Glomerular visceral epithelial cell (primary cell): Measurements from ENCODE around the gene PTPRN2.
"Not testable (repeated sequence)": the region's sequence is repeated elsewhere in the genome, so short reads cannot be mapped to it uniquely, and the experiment has no call there.

ENCODE experiments used
- DNase-seq: peaks from one replicate; pipeline ENCODE4 v3.0.0-alpha.2; 2016; ENCODE audit errors: extremely low spot score

The PTPRN2 gene

DNA sequence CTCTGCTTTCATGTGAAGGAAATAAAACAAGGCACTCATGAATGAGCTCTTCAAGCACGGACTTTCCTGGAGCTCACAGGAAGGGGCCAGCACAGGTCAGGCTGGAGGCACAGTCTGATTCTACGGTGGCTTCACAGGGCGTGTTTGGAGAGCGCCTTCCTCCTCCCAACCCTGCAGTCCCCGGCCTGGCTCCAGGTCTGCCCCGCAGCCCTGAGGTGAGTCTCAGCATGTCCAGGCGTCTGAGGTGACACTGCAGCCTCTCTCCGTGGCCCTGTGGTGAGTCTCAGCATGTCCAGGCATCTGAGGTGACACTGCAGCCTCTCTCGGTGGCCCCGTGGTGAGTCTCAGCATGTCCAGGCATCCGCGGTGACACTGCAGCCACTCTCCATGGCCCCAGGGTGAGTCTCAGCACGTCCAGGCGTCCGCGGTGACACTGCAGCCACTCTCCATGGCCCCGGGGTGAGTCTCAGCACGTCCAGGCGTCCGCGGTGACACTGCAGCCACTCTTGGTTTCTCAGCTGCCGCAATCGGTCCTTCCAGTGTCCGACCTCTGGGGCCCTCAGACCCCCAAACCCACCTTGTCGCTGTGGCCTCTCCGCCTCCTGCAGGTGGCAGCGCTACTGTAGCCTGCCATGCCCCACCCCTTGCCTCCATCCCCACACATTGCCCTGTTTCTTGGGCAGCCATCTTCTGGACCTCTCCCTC is 869.2 kb downstream of the PTPRN2 start:
- DNase-seq, result no peak

DNA sequence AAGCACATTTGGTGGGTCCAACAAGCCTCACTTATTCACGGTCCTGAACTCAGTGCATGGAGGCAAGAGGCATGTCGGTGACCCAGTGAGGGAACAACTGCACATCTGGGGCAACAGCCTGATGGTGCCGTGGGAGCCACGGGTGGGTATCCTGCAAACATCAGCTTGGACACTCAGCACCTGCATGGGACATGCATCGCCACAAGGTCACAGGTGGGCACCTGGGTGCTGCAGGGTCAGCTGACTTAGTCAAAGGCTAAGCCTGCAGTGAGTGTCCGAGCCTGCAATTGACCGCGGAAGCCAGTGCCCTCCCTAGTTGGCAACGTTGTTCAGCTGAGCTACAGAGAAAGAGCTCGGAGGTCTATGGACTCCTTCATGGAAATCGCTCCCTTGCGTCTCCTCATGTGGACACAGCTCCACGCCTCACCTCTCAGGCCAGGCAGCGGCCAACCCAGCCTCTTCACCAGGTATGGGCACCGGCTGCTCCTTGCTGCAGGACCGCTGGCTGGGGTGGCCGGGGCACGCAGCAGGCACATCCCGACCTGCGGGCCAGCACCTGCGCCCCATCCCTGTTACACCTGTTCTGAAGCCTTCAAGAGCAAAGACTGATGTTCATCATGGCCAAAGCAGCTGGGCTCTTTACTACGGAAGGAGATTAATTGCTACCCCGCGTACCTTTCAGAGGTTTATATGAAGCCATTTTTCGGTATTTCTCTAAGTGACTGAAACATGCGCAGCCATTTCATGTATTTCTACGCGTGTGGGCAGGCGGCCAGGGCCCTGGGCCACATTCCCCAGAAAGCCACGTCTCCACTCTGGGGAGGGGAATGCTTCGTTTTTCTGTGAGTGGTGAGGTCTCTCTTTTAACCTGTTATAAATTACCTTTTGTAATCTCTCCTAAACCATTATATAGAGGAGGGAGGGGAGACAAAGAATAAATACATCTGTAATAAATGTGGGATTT is 870.1 kb downstream of the PTPRN2 start:
- DNase-seq, result no peak

DNA sequence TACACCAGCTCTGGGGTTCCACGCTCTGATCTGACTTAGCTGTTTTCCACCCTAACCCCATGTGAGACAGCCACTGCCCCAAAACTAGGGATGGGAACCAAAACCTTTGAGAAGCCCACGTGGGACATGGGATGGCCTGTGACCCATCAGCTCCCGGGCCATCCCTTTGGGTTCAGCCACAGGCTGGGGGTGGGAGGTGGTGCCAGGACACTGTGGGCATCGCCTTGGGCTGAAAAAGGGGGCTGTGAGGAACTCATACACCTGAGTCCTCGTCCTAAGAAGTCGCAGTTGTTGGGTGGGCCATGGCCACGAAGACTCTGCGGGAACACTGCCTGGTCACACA is 871.7 kb downstream of the PTPRN2 start:
- DNase-seq, result no peak

DNA sequence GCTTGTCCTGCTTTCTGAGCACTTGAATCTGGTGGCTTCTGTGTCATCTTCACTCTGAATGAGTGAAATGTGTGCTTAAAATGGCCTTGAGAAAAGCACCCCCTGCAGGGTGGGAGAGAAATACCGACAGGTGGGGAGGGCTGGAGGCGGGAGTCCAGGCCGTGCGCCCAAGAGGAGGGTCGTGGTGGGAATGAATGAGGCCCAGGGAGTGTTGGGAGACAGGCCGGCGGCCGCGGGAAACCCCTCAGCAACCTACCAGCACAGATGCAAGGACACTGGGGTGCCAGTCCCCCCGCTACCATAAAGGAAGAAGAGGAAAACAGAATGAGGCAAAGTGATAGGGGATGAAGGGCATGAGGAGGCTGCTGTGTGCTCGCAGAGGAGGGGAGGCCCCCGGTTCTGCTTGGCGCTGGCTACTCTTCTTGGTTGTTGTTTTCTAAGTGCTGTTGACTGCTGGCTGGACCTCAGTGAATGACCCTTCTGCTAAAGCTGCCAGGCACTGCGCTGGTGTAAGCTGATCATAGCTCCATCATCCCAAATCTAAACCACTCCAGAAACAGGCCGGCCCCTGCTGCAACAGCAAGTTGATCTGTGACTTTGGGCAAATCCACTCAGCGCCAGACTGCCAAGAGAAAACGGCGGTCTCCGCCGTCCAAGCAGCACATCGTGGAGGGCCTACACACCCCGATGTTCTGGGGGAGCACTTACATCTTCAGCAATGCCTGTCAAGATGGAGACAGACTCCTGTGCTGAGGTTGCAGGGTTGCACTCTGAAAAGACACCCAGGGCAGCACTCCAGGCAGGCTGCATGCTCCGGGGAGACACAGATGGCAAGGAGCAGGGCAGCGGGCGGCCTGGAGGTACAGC is 872.3 kb downstream of the PTPRN2 start:
- DNase-seq, result no peak

DNA sequence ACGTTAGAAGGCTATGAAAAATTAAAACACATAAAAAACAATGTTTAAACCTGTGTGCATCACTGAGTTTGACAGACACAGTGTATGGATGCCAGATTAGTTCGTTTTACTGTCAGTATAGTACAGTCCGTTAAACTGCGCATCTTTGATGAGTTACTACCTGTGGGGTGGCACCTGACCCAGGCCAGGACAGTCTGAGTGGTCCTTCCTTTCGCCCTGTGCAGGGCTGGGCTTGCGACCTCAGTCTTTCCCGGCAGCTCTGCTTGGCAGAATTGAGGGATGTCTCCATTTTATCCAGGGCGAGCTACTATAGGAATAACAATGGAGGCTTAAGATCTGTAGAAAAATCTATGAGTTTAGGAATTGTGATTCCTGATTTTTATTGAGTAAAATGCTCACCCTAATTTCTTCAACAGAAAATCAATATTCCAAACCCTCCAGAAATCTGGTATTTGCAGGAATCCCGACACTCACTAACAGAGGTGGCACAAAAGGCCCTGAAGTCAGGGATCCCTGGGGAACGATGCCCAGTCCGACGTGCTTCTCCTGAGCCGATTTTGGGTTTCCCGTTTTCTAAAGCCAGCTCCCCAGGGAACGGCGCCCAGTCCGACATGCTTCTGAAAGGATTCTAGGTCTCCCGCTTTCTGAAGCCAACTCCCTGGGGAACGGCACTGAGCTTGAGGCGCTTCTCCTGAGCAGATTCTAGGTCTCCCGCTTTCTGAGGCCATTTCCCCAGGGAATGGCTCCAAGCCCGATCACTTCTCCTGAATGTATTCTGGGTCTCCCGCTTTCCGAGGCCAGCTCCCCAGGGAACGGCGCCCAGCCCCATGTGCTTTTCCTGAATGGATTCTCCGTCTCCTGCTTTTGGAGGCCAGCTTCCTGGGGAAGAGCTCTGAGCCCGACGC is 873.2 kb downstream of the PTPRN2 start:
- no peak for DNase-seq

DNA sequence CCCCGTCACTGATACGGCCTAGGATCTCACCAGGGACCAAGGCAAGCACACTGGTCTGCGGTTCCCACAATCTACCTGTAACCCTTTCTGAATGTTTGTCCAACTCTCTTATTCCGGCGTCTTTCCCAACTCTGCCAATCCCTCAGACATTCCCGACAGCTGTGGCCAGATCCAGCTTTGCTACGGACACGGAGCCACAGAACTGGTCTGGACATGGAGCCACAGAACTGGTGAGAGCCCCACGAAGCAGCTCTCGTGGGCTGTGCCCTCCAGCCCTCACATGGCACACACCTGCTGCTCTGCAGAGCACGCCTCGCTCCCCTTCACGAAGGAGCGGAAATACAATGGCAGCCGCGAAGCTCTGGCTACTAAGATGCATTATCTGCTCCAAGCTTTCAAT is 874.0 kb downstream of the PTPRN2 start:
- DNase-seq, result no peak

DNA sequence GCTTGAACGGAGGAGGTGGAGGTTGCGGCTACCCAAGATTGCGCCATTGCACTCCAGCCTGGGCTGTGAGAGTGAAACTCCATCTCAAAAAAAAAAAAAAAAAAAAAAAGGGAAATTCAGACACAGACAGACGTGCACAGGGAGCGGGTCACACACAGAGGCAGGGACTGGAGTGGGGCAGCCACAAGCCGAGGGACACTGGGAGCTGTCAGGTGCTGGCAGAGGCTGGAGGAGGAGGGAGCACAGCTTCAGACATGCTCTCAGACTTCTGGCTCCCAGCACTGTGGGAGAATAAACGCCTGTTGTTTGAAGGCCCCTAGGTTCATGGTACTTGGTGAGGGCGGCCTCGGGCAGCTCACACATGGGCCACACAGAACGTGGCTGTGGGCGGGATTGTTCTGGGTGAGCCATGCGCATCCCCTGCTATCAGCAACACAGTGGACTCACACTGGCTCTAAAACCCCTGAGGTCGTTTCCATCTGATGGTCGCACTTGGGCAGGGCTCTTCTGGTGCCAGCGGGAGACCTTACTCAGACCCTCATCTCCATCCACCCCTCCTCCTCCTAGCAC is 874.9 kb downstream of the PTPRN2 start:
- DNase-seq, result no peak

DNA sequence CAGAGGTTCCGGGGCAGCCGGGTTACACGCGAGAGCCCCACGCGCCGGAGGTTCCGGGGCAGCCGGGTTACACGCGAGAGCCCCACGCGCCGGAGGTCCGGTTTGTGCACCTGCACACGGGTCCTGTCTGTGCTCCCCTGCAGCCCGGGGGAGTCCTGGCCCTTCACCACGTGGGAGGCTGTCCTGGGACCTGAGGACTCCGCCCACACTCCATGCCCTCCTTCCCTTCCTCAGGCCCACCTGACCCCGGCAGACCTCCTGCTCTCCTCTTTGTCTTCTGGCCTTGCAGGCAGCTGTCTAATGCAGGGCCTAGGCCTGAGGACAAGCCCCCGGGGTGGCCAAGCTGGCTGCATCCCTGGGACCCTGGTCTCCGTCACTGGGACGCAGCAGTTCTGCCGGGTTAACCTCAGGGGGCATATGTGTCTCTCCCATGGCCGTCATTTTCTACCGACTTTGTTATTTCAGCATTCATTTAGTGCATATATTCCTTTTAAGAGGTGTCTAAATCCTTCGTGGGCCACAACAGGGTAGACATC is 876.2 kb downstream of the PTPRN2 start:
- no peak for DNase-seq

DNA sequence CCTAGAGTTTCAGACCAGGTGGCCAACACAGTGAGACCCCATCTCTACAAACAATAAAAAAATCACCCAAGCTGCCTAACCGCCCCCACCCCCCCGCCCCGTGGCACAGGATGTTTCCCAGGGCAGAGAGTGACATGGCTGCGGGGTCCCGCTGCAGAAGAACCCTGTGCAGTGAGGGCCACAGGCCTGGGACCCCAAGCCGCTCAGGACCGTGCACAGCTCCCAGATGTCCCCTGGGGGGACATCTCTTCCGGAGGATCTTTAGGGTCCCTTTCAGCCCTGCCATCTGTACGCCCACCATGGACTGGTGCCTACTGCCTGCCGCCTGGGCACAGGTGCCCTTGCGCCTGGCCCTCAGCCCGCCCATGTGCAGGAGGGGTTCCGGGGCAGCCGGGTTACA is 877.2 kb downstream of the PTPRN2 start:
- no peak for DNase-seq

DNA sequence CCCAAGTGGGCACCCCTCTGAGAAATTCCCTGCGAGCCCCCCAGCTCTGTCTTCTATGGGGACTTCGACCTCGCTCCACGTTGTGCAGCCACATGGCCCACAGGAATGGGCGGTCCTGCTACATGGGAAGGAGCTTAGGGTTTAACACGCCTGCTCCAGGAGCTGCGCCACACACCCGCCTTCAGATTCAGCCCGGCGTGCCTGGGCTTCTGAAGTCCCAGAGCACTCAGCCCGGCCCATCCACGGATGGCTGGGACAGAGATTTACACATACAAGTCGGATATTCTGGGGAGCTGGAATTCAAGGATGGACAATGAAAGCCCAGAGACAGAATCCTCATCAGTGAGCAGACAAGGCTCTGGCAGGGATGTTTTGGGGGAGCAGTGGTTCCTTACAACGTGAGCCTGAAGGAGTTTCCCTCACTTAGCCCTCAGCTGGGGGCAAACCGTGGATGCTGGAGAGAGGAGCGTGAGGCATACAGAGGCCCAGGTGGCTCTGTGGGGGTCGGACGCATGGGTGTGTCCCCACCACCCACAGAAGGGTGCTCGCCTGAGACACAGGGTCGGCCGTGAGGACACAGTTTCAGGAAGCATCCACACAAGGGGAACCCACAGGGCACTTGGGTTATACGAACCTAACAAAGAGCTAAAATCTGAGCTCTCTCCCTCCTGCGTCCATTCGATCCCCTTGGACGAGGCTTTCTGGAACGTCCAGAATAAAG is 877.9 kb downstream of the PTPRN2 start:
- DNase-seq, result no peak

DNA sequence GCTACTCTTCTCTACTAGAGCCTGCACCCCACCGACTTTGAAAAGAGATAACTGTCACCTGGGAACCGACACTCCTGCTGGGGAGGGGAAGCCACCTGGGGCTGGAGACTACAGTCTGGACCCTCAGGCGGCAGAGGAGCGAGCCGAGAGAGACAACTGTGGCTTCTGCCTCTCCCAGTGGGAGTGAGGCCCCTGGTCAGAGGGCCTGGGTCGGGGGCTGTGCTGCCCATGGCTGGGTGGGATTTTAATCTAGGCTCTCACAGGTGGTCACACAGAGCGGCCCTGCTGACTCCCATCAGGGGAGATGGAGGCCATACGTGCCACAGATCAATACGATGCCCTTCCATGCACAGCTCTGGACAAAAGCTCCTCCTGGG is 878.7 kb downstream of the PTPRN2 start:
- no peak for DNase-seq

DNA sequence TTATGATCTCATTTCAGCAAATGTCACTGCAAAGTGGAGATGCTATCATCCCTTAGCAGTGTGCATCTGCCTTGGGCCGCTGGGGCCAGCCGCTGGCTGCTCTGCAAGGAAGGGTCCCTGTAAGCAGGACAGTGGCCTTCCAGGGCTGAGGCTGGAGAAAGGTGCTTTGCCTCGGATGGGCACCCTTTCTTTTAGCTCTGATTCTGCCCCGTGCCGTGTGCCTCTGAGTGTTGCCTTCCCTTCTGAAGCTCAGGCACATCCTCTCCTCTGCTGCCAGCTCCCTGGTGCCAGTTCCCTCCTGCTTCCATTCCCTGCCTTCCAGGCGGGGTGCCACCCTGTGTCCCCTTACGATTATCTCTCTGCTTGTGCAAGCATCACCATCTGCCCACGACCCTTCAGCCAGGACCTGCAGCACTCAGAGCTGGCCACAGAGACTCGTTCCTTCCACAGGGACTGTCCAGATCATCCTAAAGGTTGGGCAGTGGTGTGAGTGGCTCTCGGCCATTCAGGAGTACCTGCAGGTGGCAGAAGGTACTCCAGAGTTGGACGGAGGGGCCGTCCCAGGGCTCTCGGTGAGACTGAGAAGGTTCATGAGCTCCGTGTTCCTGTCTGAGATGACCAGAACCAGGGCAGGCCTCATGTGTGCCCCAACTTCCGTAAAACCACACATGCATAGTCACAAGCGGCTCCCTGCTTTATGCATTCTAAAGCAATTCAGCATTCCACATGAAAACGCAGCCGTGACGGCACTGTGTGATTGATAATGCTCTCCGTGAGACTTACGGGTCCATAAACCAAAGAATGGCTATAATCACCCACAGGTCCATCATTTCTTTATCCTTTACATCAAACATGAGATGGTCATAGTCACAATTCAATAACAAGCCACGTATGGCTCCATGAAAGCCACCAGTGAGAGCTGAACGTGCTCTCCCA is 879.4 kb downstream of the PTPRN2 start:
- no peak for DNase-seq

DNA sequence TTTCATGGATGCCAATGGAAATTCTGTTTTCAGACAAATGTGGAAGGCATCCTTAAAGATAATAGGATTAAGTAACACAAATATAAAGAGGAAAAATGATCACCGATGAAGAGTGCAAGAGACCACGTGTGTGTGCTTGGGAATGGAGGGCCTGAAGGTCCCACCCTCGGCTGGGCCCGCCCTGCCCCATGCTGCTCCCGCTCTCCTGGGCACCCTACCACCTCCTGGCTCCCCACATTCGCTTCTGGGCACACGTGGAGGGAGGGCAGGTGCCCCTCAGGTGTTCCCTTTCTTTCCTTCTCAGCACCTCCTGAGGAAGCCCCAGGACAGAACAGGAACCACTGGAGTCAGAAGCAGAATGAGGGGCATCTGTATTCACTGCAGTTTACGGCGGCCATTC is 883.3 kb downstream of the PTPRN2 start:
- no peak for DNase-seq

DNA sequence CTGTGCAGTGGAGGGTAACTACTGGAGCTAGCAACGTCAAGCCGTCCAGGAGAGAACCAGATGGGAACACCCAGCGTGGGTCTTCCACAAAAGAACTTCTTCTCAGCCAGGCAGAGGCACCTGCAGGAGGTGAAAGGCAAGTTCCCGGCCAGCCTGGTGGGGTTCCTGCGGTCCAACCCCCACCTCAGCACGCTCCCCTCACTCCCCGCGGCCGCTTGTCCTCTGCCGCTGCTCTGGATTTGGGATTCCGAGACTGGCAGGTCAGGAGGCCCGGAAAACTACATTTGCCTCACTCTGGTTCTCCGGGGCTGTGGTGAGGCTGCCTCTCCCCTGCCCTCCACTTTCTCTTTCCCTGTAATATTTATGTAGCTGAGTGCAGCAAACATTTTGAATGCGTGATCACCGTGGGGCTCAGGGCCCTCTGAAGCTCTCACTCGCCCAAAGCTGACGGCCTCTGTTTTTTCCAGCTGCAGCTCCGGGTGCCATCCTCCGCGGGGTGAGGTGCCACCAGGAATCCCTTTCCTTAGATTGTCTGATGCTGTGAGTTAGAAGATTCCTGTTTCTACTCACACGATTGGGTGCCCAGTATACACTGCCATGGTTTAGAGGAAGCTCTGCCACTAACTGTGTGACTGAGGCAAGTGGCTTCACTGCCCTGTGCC is 884.0 kb downstream of the PTPRN2 start:
- no peak for DNase-seq

DNA sequence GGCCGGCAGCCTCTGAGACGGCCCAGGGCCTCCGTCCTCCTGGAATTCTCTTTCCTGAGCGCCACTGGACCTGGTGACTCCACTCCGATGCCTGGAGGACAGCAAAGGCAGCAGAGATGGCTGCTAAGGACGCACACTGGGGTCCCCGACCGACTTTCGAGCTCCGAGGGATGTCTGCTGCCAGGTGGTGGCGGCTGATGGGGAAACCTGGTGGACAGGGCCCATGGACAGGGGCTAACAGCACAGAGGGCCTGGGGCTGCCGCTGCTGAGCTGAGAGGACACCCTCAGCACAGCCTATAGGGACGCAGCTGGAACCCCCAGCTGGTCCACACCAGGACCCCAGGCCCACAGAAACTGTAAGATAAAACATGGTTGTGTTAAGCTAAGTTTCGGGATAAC is 884.5 kb downstream of the PTPRN2 start:
- DNase-seq, result no peak

DNA sequence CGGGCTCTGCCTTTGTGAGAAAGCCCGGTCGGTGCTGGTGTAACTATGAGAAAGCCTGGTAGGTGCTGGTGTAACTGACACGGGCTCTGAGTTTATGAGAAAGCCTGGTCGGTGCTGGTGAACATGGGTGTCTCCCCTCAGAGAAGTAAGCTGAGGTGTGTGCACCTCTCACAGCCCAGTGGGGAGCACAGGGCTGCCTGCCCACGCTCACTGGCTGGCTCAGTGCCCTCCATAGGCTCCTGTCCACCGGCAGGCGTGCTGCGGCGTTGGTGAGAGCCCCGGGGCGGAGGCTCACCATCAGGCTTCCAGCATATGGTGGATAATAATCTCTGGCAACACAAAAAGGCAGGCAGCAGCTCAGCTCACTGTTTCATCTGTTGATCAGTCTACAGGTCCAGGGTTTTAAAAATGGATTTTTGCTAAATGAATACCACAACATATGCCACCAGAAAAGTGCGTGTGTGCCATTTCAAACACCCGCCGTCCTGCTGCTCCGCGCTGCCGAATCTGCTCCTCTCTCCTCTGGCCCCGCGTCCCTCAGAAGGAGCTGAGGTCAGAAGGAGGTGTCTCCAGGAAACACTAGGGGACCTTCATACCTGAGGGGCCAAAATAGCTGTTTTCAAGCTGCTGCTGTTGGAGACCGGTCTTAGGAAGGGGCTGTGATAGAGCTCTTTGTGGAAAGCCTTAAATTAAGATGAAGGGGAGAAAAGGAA is 885.2 kb downstream of the PTPRN2 start:
- no peak for DNase-seq

DNA sequence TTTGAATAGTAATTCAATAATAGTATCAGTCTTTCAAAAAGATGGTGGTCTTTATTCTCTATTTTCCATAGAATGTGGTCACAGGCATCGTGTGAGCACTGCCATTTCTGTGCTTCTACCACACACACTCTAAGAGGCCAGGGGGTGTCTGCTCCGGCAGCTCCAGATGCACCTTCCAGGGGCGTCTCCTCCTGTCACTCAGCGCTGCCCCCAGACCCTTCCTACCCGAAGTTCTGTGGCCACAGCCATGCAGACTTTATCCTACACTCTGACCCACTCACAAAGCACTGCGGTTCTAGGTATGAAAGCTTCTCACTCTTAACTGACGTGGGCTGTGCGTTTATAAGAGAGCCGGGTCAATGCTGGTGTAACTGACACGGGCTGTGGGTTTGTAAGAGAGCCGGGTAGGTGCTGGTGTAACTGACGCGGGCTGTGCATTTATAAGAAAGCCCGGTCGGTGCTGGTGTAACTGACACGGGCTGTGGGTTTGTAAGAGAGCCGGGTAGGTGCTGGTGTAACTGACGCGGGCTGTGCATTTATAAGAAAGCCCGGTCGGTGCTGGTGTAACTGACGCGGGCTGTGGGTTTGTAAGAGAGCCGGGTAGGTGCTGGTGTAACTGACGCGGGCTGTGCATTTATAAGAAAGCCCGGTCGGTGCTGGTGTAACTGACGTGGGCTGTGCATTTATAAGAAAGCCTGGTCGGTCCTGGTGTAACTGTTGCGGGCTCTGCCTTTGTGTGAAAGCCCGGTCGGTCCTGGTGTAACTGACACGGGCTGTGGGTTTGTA is 886.0 kb downstream of the PTPRN2 start:
- not testable (repeated sequence) for DNase-seq
